ENCODE measurements around the gene SYTL1. TPM values are rescaled to one million over a fixed set of nuclear protein-coding genes. Genes with fewer than 3 reads are reported as not detected.

Gene SYTL1
- total RNA-seq, 1 donor = 44.3 TPM

GRCh38 chr1:27349784-27350662 lies 8.2 kb downstream of the SYTL1 start:
- no peaks in the 10 kb centered on the region for H3K27me3 ChIP-seq (ENCODE audit: insufficient read depth, low read length)
- H3K4me1 ChIP-seq (ENCODE audit: insufficient read depth, low read length) = peaks cover 22% of the 10 kb centered on the region
- peak overlapping the region; percentile 19 for H3K4me3 ChIP-seq (ENCODE audit: low read length)
- H3K9me3 ChIP-seq (ENCODE audit: low read depth, low read length) = no peaks in the 10 kb centered on the region

- Histone ChIP-seq H3K4me1 (ENCODE audit: insufficient read depth, low read length) (peaks cover 17% of the 10 kb centered on the region), H3K9me3 (ENCODE audit: low read depth, low read length) (no peaks in the 10 kb centered on the region), H3K27me3 (ENCODE audit: insufficient read depth, low read length) (no peaks in the 10 kb centered on the region), H3K4me3 (ENCODE audit: low read length) (no peak overlapping the region)
Observed at GRCh38 chr1:27350663-27351540, 9.1 kb downstream of the SYTL1 start.

GRCh38 chr1:27351541-27352107 lies 9.8 kb downstream of the SYTL1 start:
- Histone ChIP-seq H3K4me1 (ENCODE audit: insufficient read depth, low read length) (peaks cover 25% of the 10 kb centered on the region), H3K9me3 (ENCODE audit: low read depth, low read length) (no peaks in the 10 kb centered on the region), H3K27me3 (ENCODE audit: insufficient read depth, low read length) (no peaks in the 10 kb centered on the region), H3K4me3 (ENCODE audit: low read length) (no peak overlapping the region)

GRCh38 chr1:27353166-27353565 lies 11.3 kb downstream of the SYTL1 start:
- H3K4me1 ChIP-seq (ENCODE audit: insufficient read depth, low read length) = peaks cover 39% of the 10 kb centered on the region
- H3K9me3 ChIP-seq (ENCODE audit: low read depth, low read length) = no peaks in the 10 kb centered on the region
- no peaks in the 10 kb centered on the region for H3K27me3 ChIP-seq (ENCODE audit: insufficient read depth, low read length)

GRCh38 chr1:27353629-27354028 lies 11.8 kb downstream of the SYTL1 start:
- Histone ChIP-seq H3K9me3 (ENCODE audit: low read depth, low read length) (no peaks in the 10 kb centered on the region), H3K4me1 (ENCODE audit: insufficient read depth, low read length) (peaks cover 39% of the 10 kb centered on the region), H3K4me3 (ENCODE audit: low read length) (no peak overlapping the region), H3K27me3 (ENCODE audit: insufficient read depth, low read length) (no peaks in the 10 kb centered on the region)

More at GRCh38 chr1:27353166-27353565, 11.3 kb downstream of the SYTL1 start:
- no peak overlapping the region for H3K4me3 ChIP-seq (ENCODE audit: low read length)

GRCh38 chr1:27355683-27356082 lies 13.9 kb downstream of the SYTL1 start:
- Histone ChIP-seq H3K4me1 (ENCODE audit: insufficient read depth, low read length) (peaks cover 36% of the 10 kb centered on the region), H3K9me3 (ENCODE audit: low read depth, low read length) (no peaks in the 10 kb centered on the region), H3K4me3 (ENCODE audit: low read length) (no peak overlapping the region), H3K27me3 (ENCODE audit: insufficient read depth, low read length) (no peaks in the 10 kb centered on the region)

DNA sequence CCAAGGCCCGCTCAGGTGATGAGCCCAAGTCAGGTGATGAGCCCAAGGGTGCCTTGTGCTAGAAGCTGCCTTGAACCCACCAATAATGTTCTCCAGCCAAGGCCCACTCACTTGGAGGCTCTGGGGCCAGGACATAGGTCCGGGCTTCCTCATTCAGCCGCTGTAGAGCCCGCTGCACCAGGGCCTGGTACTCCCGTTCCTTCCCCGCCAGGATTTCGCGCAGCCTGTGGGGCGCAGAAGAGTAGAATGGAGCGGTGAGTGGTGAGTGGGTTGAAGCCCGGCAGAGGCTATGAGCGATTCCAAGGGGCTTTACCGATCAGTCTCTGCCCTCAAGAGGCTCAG lies 14.4 kb downstream of the SYTL1 start:
- peaks cover 39% of the 10 kb centered on the region for H3K4me1 ChIP-seq (ENCODE audit: insufficient read depth, low read length)

DNA sequence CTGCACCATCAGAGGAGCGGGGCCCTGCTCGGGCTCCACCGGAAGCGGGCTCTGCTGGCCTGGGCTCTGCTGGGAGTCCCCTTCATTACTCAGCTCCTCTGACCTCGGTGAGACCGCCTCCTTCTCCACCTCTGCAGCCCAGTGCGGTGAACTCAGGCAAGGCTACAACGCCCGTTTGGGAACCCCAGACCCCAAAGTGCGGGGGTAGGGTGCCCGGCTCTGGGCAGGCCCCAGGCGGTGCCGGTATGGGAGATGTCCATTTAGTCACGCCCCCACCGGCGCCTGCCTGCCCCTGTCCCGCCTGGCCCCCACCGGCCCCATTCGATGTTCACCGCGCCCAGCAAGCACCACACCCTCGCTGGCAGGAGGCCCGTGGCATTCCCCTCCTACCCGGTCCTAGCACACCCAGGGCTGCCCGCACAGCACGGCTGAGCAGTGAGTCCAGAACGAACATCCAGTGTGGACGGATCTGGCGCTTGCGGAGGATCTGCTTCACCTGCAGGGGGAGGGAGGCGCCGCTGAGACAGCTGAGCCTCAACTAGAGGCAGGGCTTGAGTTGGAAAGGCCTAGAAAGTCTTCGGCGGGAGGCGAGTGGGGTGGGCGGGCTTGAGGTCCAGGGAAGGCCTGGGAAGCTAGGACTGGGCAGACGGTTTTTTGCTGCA lies 14.9 kb downstream of the SYTL1 start:
- peak overlapping the region; percentile 23 for H3K4me3 ChIP-seq (ENCODE audit: low read length)
- no peaks in the 10 kb centered on the region for H3K27me3 ChIP-seq (ENCODE audit: insufficient read depth, low read length)
- peaks cover 39% of the 10 kb centered on the region for H3K4me1 ChIP-seq (ENCODE audit: insufficient read depth, low read length)
- no peaks in the 10 kb centered on the region for H3K9me3 ChIP-seq (ENCODE audit: low read depth, low read length)

More for the DNA sequence above, 14.4 kb downstream of the SYTL1 start:
- Histone ChIP-seq H3K9me3 (ENCODE audit: low read depth, low read length) (no peaks in the 10 kb centered on the region), H3K27me3 (ENCODE audit: insufficient read depth, low read length) (no peaks in the 10 kb centered on the region), H3K4me3 (ENCODE audit: low read length) (no peak overlapping the region)

- H3K4me3 ChIP-seq (ENCODE audit: low read length) = peak overlapping the region; percentile 23
- H3K4me1 ChIP-seq (ENCODE audit: insufficient read depth, low read length) = peaks cover 39% of the 10 kb centered on the region
- no peaks in the 10 kb centered on the region for H3K9me3 ChIP-seq (ENCODE audit: low read depth, low read length)
- no peaks in the 10 kb centered on the region for H3K27me3 ChIP-seq (ENCODE audit: insufficient read depth, low read length)
Observed at GRCh38 chr1:27357281-27358037, 15.6 kb downstream of the SYTL1 start.

GRCh38 chr1:27358038-27358927 lies 16.5 kb downstream of the SYTL1 start:
- Histone ChIP-seq H3K4me3 (ENCODE audit: low read length) (no peak overlapping the region), H3K4me1 (ENCODE audit: insufficient read depth, low read length) (peaks cover 39% of the 10 kb centered on the region), H3K27me3 (ENCODE audit: insufficient read depth, low read length) (no peaks in the 10 kb centered on the region), H3K9me3 (ENCODE audit: low read depth, low read length) (no peaks in the 10 kb centered on the region)

DNA sequence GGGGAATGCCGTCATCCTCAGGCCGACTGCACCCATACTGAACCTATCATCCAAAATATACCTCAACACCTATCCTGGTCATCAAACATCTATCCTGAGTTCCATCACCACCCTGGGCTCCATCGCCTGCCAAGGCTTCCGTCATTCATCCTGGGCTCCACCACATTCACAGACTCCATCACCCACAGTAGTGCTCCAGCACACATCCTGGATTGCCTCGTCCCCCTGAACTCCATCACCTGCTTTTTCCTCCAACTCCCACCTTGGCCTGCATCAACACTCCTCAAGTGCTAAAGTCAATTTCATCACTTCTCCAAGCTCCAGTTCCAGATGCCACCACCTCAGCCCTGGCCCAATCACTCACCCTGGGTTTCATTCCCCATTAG lies 17.1 kb downstream of the SYTL1 start:
- H3K9me3 ChIP-seq (ENCODE audit: low read depth, low read length) = no peaks in the 10 kb centered on the region
- H3K4me1 ChIP-seq (ENCODE audit: insufficient read depth, low read length) = peaks cover 39% of the 10 kb centered on the region
- no peak overlapping the region for H3K4me3 ChIP-seq (ENCODE audit: low read length)
- H3K27me3 ChIP-seq (ENCODE audit: insufficient read depth, low read length) = no peaks in the 10 kb centered on the region

DNA sequence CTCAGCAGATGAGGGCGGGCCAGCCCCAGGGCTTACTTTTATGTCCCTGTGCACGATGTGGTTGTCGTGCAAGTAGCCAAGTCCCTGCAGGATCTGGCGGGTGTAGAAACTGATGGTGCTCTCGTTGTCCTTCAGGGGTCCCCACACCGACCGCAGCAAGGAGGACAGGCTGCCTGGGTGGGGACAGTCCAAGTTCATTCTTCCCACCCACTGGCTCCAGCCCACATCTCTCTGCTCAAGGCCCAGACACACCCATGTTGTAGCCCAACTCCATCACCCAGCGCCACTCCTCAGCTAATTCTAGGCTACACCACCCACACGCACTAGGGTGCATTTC lies 18.0 kb downstream of the SYTL1 start:
- Histone ChIP-seq H3K4me3 (ENCODE audit: low read length) (no peak overlapping the region), H3K27me3 (ENCODE audit: insufficient read depth, low read length) (no peaks in the 10 kb centered on the region), H3K9me3 (ENCODE audit: low read depth, low read length) (no peaks in the 10 kb centered on the region), H3K4me1 (ENCODE audit: insufficient read depth, low read length) (peaks cover 43% of the 10 kb centered on the region)

GRCh38 chr1:27360159-27361043 lies 18.6 kb downstream of the SYTL1 start:
- Histone ChIP-seq H3K4me3 (ENCODE audit: low read length) (peak overlapping the region; percentile 32), H3K27me3 (ENCODE audit: insufficient read depth, low read length) (no peaks in the 10 kb centered on the region), H3K9me3 (ENCODE audit: low read depth, low read length) (no peaks in the 10 kb centered on the region), H3K4me1 (ENCODE audit: insufficient read depth, low read length) (peaks cover 49% of the 10 kb centered on the region)

All from mononuclear cell (primary cell).